Measurements from ENCODE around the gene CEP290.
"Not testable (repeated sequence)": the region's sequence is repeated elsewhere in the genome, so short reads cannot be mapped to it uniquely, and the experiment has no call there.

The CEP290 gene

GRCh38 chr12:88144546-88145468 is 2.9 kb upstream of the CEP290 start:
- peaks cover 2% of the 10 kb centered on the region; the same call in 1 of the 2 replicates for H3K36me3 ChIP-seq
- H3K4me2 ChIP-seq, result no peak overlapping the region
- no peak overlapping the region for H3K27ac ChIP-seq
- H3K27me3 ChIP-seq, result no peaks in the 10 kb centered on the region
- H3K9me3 ChIP-seq, result no peaks in the 10 kb centered on the region
- H3K9ac ChIP-seq, result no peak overlapping the region
- peaks cover 8% of the 10 kb centered on the region; the same call in 1 of the 2 replicates for H4K20me1 ChIP-seq
- H3K4me1 ChIP-seq, result peaks cover 24% of the 10 kb centered on the region
- no peak for TF ChIP-seq Cebpa-rat (IDR thresholded peaks at IDR 0.05)
- H3K4me3 ChIP-seq, result no peak overlapping the region

GRCh38 chr12:88144037-88144436 is 2.1 kb upstream of the CEP290 start:
- H3K9ac ChIP-seq, result no peak overlapping the region
- TF ChIP-seq Cebpa-rat (IDR thresholded peaks at IDR 0.05), result no peak
- peaks cover 8% of the 10 kb centered on the region; the same call in 1 of the 2 replicates for H4K20me1 ChIP-seq
- H3K27me3 ChIP-seq, result no peaks in the 10 kb centered on the region
- H3K36me3 ChIP-seq, result peaks cover 5% of the 10 kb centered on the region; the same call in 1 of the 2 replicates
- no peak overlapping the region for H3K27ac ChIP-seq
- H3K4me2 ChIP-seq, result peak overlapping the region; percentile 94
- H3K9me3 ChIP-seq, result no peaks in the 10 kb centered on the region
- peaks cover 24% of the 10 kb centered on the region for H3K4me1 ChIP-seq
- no peak overlapping the region for H3K4me3 ChIP-seq

- Histone ChIP-seq H3K4me3 (peak overlapping the region; percentile 91), H3K27ac (peak overlapping the region; percentile 71), H3K9me3 (no peaks in the 10 kb centered on the region), H3K36me3 (peaks cover 5% of the 10 kb centered on the region; the same call in 1 of the 2 replicates), H3K9ac (peak overlapping the region; percentile 85), H3K27me3 (no peaks in the 10 kb centered on the region), H4K20me1 (0 out of 2 replicates have a peak, but pooled peaks cover 8% of the 10 kb centered on the region), H3K4me1 (peaks cover 24% of the 10 kb centered on the region), H3K4me2 (peak overlapping the region; percentile 94)
- TF ChIP-seq Cebpa-rat (IDR thresholded peaks at IDR 0.05), result no peak
Observed at GRCh38 chr12:88142610-88142991, 713 bp upstream of the CEP290 start.

GRCh38 chr12:88141425-88141773 is 489 bp downstream of the CEP290 start:
- 0 out of 2 replicates have a peak, but pooled peaks cover 8% of the 10 kb centered on the region for H4K20me1 ChIP-seq
- TF ChIP-seq Cebpa-rat (IDR thresholded peaks at IDR 0.05), result no peak
- H3K27ac ChIP-seq, result peak overlapping the region; percentile 71
- peak overlapping the region; percentile 87 for H3K4me2 ChIP-seq
- no peaks in the 10 kb centered on the region for H3K27me3 ChIP-seq
- H3K4me1 ChIP-seq, result peaks cover 24% of the 10 kb centered on the region
- peak overlapping the region; percentile 91 for H3K4me3 ChIP-seq
- peak overlapping the region; percentile 85 for H3K9ac ChIP-seq
- no peaks in the 10 kb centered on the region for H3K9me3 ChIP-seq
- peaks cover 9% of the 10 kb centered on the region for H3K36me3 ChIP-seq

- Histone ChIP-seq H3K36me3 (peaks cover 14% of the 10 kb centered on the region), H3K4me1 (peaks cover 24% of the 10 kb centered on the region)
- H3K27me3 ChIP-seq, H3K4me3 ChIP-seq, H3K27ac ChIP-seq, H3K9ac ChIP-seq, H4K20me1 ChIP-seq, H3K9me3 ChIP-seq, H3K4me2 ChIP-seq: not testable (repeated sequence)
Observed at GRCh38 chr12:88139711-88140110, 2.2 kb downstream of the CEP290 start.

GRCh38 chr12:88133181-88133580 is 8.7 kb downstream of the CEP290 start:
- not testable (repeated sequence) for H3K27ac ChIP-seq, H3K4me3 ChIP-seq, H3K9me3 ChIP-seq, H3K9ac ChIP-seq, H4K20me1 ChIP-seq, H3K4me2 ChIP-seq, H3K4me1 ChIP-seq, H3K27me3 ChIP-seq
- H3K36me3 ChIP-seq, result peaks cover 25% of the 10 kb centered on the region

- Histone ChIP-seq H3K4me2 (no peak overlapping the region), H3K4me3 (no peak overlapping the region), H3K27ac (no peak overlapping the region), H4K20me1 (no peaks in the 10 kb centered on the region), H3K36me3 (peaks cover 29% of the 10 kb centered on the region), H3K27me3 (no peaks in the 10 kb centered on the region), H3K9me3 (no peaks in the 10 kb centered on the region), H3K4me1 (no peaks in the 10 kb centered on the region), H3K9ac (no peak overlapping the region)
- TF ChIP-seq Cebpa-rat (IDR thresholded peaks at IDR 0.05), result no peak
Observed at GRCh38 chr12:88132392-88132791, 9.5 kb downstream of the CEP290 start.

- Histone ChIP-seq H3K27ac (no peak overlapping the region), H4K20me1 (no peaks in the 10 kb centered on the region), H3K9ac (no peak overlapping the region), H3K4me3 (no peak overlapping the region), H3K27me3 (no peaks in the 10 kb centered on the region), H3K4me2 (no peak overlapping the region), H3K4me1 (no peaks in the 10 kb centered on the region), H3K36me3 (peaks cover 17% of the 10 kb centered on the region), H3K9me3 (no peaks in the 10 kb centered on the region)
- no peak for TF ChIP-seq Cebpa-rat (IDR thresholded peaks at IDR 0.05)
Observed at GRCh38 chr12:88127855-88128254, 14.0 kb downstream of the CEP290 start.

GRCh38 chr12:88127099-88127498 is 14.8 kb downstream of the CEP290 start:
- TF ChIP-seq Cebpa-rat (IDR thresholded peaks at IDR 0.05), result no peak
- H3K27me3 ChIP-seq, result no peaks in the 10 kb centered on the region
- H3K36me3 ChIP-seq, result peaks cover 23% of the 10 kb centered on the region
- H3K9ac ChIP-seq, result no peak overlapping the region
- H3K4me2 ChIP-seq, result no peak overlapping the region
- H3K4me3 ChIP-seq, result no peak overlapping the region
- H4K20me1 ChIP-seq, result no peaks in the 10 kb centered on the region
- no peak overlapping the region for H3K27ac ChIP-seq
- no peaks in the 10 kb centered on the region for H3K9me3 ChIP-seq
- H3K4me1 ChIP-seq, result no peaks in the 10 kb centered on the region

- H3K9ac ChIP-seq, result no peak overlapping the region
- no peak overlapping the region for H3K4me3 ChIP-seq
- no peaks in the 10 kb centered on the region for H4K20me1 ChIP-seq
- TF ChIP-seq Cebpa-rat (IDR thresholded peaks at IDR 0.05), result no peak
- no peaks in the 10 kb centered on the region for H3K9me3 ChIP-seq
- H3K27me3 ChIP-seq, result no peaks in the 10 kb centered on the region
- H3K27ac ChIP-seq, result no peak overlapping the region
- H3K36me3 ChIP-seq, result peaks cover 24% of the 10 kb centered on the region
- H3K4me1 ChIP-seq, result no peaks in the 10 kb centered on the region
- no peak overlapping the region for H3K4me2 ChIP-seq
Observed at GRCh38 chr12:88122666-88123065, 19.2 kb downstream of the CEP290 start.
